DOHH2 (cell line): ENCODE measurements around the gene EPHB4.

ENCODE experiments used
- H3F3A ChIP-seq: fragments of 200-600 bp; sonication (generic), shearing (Covaris generic); 2 replicates; pipeline ENCODE4 v1.6.0; 2016; ENCODE audit warnings: antibody characterized with exemption, mild to moderate bottlenecking; ENCODE audit not compliant: control insufficient read depth, insufficient read depth
- H3K27ac ChIP-seq: fragments of 200-600 bp; sonication (generic); 2 replicates; pipeline ENCODE4 v1.5.1; 2014; ENCODE audit warnings: low read depth, mild to moderate bottlenecking, low read length, moderate library complexity
- H3K27me3 ChIP-seq: fragments of 200-600 bp; sonication (generic); 2 replicates; pipeline ENCODE4 v1.6.1; 2014; ENCODE audit warnings: mild to moderate bottlenecking, low read length, mixed read lengths; ENCODE audit not compliant: control insufficient read depth
- H3K36me3 ChIP-seq: fragments of 200-600 bp; sonication (generic); 2 replicates; pipeline ENCODE4 v1.6.1; 2014; ENCODE audit warnings: mild to moderate bottlenecking, low read length, moderate library complexity, mixed read lengths; ENCODE audit not compliant: control insufficient read depth
- H3K4me1 ChIP-seq: fragments of 200-600 bp; sonication (generic); 2 replicates; pipeline ENCODE4 v1.6.1; 2014; ENCODE audit warnings: mild to moderate bottlenecking, low read length, mixed read lengths; ENCODE audit not compliant: control insufficient read depth
- H3K4me2 ChIP-seq: fragments of 200-600 bp; sonication (generic); 2 replicates; pipeline ENCODE4 v1.6.0; 2014; ENCODE audit warnings: mild to moderate bottlenecking, low read length, moderate library complexity
- H3K4me3 ChIP-seq: fragments of 200-600 bp; sonication (generic); 2 replicates; pipeline ENCODE4 v1.5.1; 2014; ENCODE audit warnings: mild to moderate bottlenecking, low read length, mixed read lengths
- H3K79me2 ChIP-seq: fragments of 200-600 bp; sonication (generic); 2 replicates; pipeline ENCODE4 v1.6.1; 2014; ENCODE audit warnings: mild to moderate bottlenecking, low read length, mixed read lengths; ENCODE audit not compliant: control insufficient read depth
- H3K9me2 ChIP-seq: fragments of 200-600 bp; sonication (generic); replicated peaks from 2 replicates; pipeline ENCODE4 v1.6.1; 2014; ENCODE audit warnings: mild to moderate bottlenecking, low read length, mixed read lengths; ENCODE audit not compliant: control insufficient read depth
- H3K9me3 ChIP-seq: fragments of 200-600 bp; sonication (generic); 2 replicates; pipeline ENCODE4 v1.6.1; 2014; ENCODE audit warnings: antibody characterized with exemption, low read length, mixed read lengths; ENCODE audit not compliant: control insufficient read depth, insufficient read depth
- H4K20me1 ChIP-seq: fragments of 200-600 bp; sonication (generic); 2 replicates; pipeline ENCODE4 v1.6.0; 2014; ENCODE audit warnings: low read depth, mild to moderate bottlenecking, antibody characterized with exemption, low read length, moderate library complexity; ENCODE audit not compliant: control insufficient read depth, insufficient read depth
- EZH2phosphoT487 ChIP-seq: fragments of 200-600 bp; sonication (generic); IDR thresholded peaks from 2 replicates; pipeline ENCODE4 v1.6.1; 2017; ENCODE audit warnings: borderline replicate concordance, mild to moderate bottlenecking, antibody characterized with exemption, low read length, moderate library complexity, mixed read lengths
- TF ChIP-seq, protein P1 (sequence below): fragments of 200-600 bp; sonication (generic); IDR thresholded peaks from one replicate; pipeline ENCODE4 v1.5.1; 2014; ENCODE audit warnings: antibody characterized with exemption, mild to moderate bottlenecking, low read depth, low read length; ENCODE audit not compliant: poor library complexity, severe bottlenecking

EPHB4 gene

GRCh38 chr7:100752994-100753393, 74.3 kb downstream of the EPHB4 start:
- Histone ChIP-seq H3K4me3 (no peak overlapping the region), H3K4me1 (no peaks in the 10 kb centered on the region), H4K20me1 (no peaks in the 10 kb centered on the region; the same call in 1 of the 2 replicates), H3K9me2 (no peaks in the 10 kb centered on the region), H3K27ac (no peak overlapping the region), H3K4me2 (no peak overlapping the region), H3K27me3 (peaks cover 23% of the 10 kb centered on the region), H3K79me2 (no peaks in the 10 kb centered on the region), H3K9me3 (no peaks in the 10 kb centered on the region), H3F3A (no peaks in the 10 kb centered on the region), H3K36me3 (no peaks in the 10 kb centered on the region)
- TF ChIP-seq, protein P1, sequence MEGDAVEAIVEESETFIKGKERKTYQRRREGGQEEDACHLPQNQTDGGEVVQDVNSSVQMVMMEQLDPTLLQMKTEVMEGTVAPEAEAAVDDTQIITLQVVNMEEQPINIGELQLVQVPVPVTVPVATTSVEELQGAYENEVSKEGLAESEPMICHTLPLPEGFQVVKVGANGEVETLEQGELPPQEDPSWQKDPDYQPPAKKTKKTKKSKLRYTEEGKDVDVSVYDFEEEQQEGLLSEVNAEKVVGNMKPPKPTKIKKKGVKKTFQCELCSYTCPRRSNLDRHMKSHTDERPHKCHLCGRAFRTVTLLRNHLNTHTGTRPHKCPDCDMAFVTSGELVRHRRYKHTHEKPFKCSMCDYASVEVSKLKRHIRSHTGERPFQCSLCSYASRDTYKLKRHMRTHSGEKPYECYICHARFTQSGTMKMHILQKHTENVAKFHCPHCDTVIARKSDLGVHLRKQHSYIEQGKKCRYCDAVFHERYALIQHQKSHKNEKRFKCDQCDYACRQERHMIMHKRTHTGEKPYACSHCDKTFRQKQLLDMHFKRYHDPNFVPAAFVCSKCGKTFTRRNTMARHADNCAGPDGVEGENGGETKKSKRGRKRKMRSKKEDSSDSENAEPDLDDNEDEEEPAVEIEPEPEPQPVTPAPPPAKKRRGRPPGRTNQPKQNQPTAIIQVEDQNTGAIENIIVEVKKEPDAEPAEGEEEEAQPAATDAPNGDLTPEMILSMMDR: no peak
- no peak for TF ChIP-seq EZH2phosphoT487
